Uterus (tissue), 4 donors: ENCODE measurements around the gene RCBTB1. TPM values are rescaled to one million over a fixed set of nuclear protein-coding genes. Genes with fewer than 3 reads are reported as not detected.

Experiments
- DNase-seq, 2 donors: peaks; one replicate each; pipeline ENCODE4 v3.0.0-alpha.2; 2019 to 2020
- H3K27ac ChIP-seq, 2 donors: fragments of 200-600 bp; sonication (generic); 1 replicate in 1 of 2; 2 replicates in 1 of 2; pipeline ENCODE4 v1.5.1; 2016 to 2018
- H3K27me3 ChIP-seq, 2 donors: fragments of 200-600 bp; sonication (generic); one replicate each; pipeline ENCODE4 v1.5.1; 2018 to 2019; ENCODE audit warnings: control low read depth in 1 of 2
- H3K36me3 ChIP-seq, 2 donors: fragments of 200-600 bp; sonication (generic); one replicate each; pipeline ENCODE4 v1.5.1; 2019; ENCODE audit warnings: control low read depth in 1 of 2
- H3K4me1 ChIP-seq, 2 donors: fragments of 200-600 bp; sonication (generic); one replicate each; pipeline ENCODE4 v1.5.1; 2018 to 2019; ENCODE audit warnings: control low read depth in 1 of 2
- H3K4me3 ChIP-seq, 2 donors: fragments of 200-600 bp; sonication (generic); 1 replicate in 1 of 2; 2 replicates in 1 of 2; pipeline ENCODE4 v1.5.1; 2018 to 2019; ENCODE audit warnings: mild to moderate bottlenecking in 1 of 2
- H3K9me3 ChIP-seq, 2 donors: fragments of 200-600 bp; sonication (generic); one replicate each; pipeline ENCODE4 v1.5.1; 2019; ENCODE audit warnings: control low read depth in 1 of 2
- CTCF ChIP-seq, 4 experiments: fragments of 200-600 bp in 2 of 4; fragments of 450-650 bp in 2 of 4; sonication (generic) in 2 of 4; IDR thresholded peaks; one replicate each; pipeline ENCODE4 v1.5.1; 2016 to 2019; ENCODE audit warnings: antibody characterized with exemption in 4 of 4, mild to moderate bottlenecking in 2 of 4, moderate library complexity in 1 of 4
- POLR2A ChIP-seq, 2 donors: fragments of 450-650 bp; IDR thresholded peaks; one replicate each; pipeline ENCODE4 v1.6.1; 2016; ENCODE audit warnings: antibody characterized with exemption in 2 of 2, mild to moderate bottlenecking in 1 of 2, moderate library complexity in 1 of 2
- intact Hi-C: fragments of 100-400 bp; cut with DNase I; formaldehyde crosslinking; loops from one replicate; pipeline ENCODE4 v1.15.1; 2023; ENCODE audit warnings: low total_unique reads
- total RNA-seq, 4 donors: library from RNA; depleted of rRNA in 3 of 4; stranded (reverse); fragments of >200 nt in 3 of 4; gene quantifications; one replicate each; pipeline versions ENCODE4 v1.1.0 to v1.2.4, GENCODE V29; 2014 to 2023
- donor health status: DM: yes; HTN: yes; CAD: no.

The RCBTB1 gene
- total RNA-seq = 10 to 100 TPM in 3 of 4 donors, 1 to 10 TPM in 1; 4.4 to 24.6 (median 19.1) TPM

- peak; percentile 55 to 57 for DNase-seq
Observed at GRCh38 chr13:49585220-49586157, at the start of gene RCBTB1. Gene RCBTB1, minus strand, starts transcription at chr13:49585558. Its CDS starts 18,279 bp downstream, at chr13:49567279.

GRCh38 chr13:49633710-49634109 lies 48.4 kb upstream of the RCBTB1 start:
- TF ChIP-seq POLR2A (IDR thresholded peaks at IDR 0.05) = no peak
- TF ChIP-seq CTCF (IDR thresholded peaks at IDR 0.05) = no peak
- no peak overlapping the region for H3K27ac ChIP-seq
- no peak overlapping the region for H3K4me3 ChIP-seq
- intact Hi-C loops = no loop called here
- no peaks in the 10 kb centered on the region for H3K27me3 ChIP-seq
- H3K36me3 ChIP-seq = no peaks in the 10 kb centered on the region
- no peaks in the 10 kb centered on the region for H3K9me3 ChIP-seq
- DNase-seq = no peak
- H3K4me1 ChIP-seq = no peaks in the 10 kb centered on the region

More at GRCh38 chr13:49585220-49586157, at the start of gene RCBTB1:
- Histone ChIP-seq H3K27ac (peak within 1 kb of the TSS; percentile 83 to 85), H3K9me3 (no peaks in the 10 kb centered on the region), H3K27me3 (no peaks in the 10 kb centered on the region), H3K4me1 (no peaks in the 10 kb centered on the region), H3K36me3 (no peaks in the 10 kb centered on the region), H3K4me3 (peak within 1 kb of the TSS; percentile 78 to 84)
- TF ChIP-seq CTCF (IDR thresholded peaks at IDR 0.05) (no peak), POLR2A (IDR thresholded peaks at IDR 0.05) (peak; percentile 10 to 56)
- intact Hi-C loops = no loop called here

- intact Hi-C loops = no loop called here
- Histone ChIP-seq H3K36me3 (no peaks in the 10 kb centered on the region), H3K27ac (no peak overlapping the region), H3K4me3 (no peak overlapping the region), H3K4me1 (no peaks in the 10 kb centered on the region), H3K27me3 (no peaks in the 10 kb centered on the region), H3K9me3 (no peaks in the 10 kb centered on the region)
- DNase-seq = no peak
- TF ChIP-seq POLR2A (IDR thresholded peaks at IDR 0.05) (no peak), CTCF (IDR thresholded peaks at IDR 0.05) (no peak)
Observed at GRCh38 chr13:49632156-49632555, 46.8 kb upstream of the RCBTB1 start.

GRCh38 chr13:49630580-49630979 lies 45.2 kb upstream of the RCBTB1 start:
- TF ChIP-seq POLR2A (IDR thresholded peaks at IDR 0.05) (no peak), CTCF (IDR thresholded peaks at IDR 0.05) (no peak)
- intact Hi-C loops = no loop called here
- Histone ChIP-seq H3K4me3 (no peak overlapping the region), H3K27ac (no peak overlapping the region), H3K9me3 (no peaks in the 10 kb centered on the region), H3K4me1 (no peaks in the 10 kb centered on the region), H3K36me3 (no peaks in the 10 kb centered on the region), H3K27me3 (no peaks in the 10 kb centered on the region)
- DNase-seq = no peak

GRCh38 chr13:49629947-49630346 lies 44.6 kb upstream of the RCBTB1 start:
- H3K27ac ChIP-seq = no peak overlapping the region
- intact Hi-C loops = no loop called here
- no peaks in the 10 kb centered on the region for H3K4me1 ChIP-seq
- DNase-seq = no peak
- H3K4me3 ChIP-seq = no peak overlapping the region
- no peaks in the 10 kb centered on the region for H3K9me3 ChIP-seq
- TF ChIP-seq CTCF (IDR thresholded peaks at IDR 0.05) = no peak
- no peak for TF ChIP-seq POLR2A (IDR thresholded peaks at IDR 0.05)
- H3K36me3 ChIP-seq = no peaks in the 10 kb centered on the region
- no peaks in the 10 kb centered on the region for H3K27me3 ChIP-seq
